Activated naive CD8-positive, alpha-beta T cell treated with anti-CD3 and anti-CD28 coated beads, Interleukin-2, amount 10 ng/mL, durations not matched to agents 7 days and 5 days (primary cell): Measurements from ENCODE around the gene KCNE2. TPM values are rescaled to one million over a fixed set of nuclear protein-coding genes. Genes with fewer than 3 reads are reported as not detected.
"Not testable (repeated sequence)": the region's sequence is repeated elsewhere in the genome, so short reads cannot be mapped to it uniquely, and the experiment has no call there.

Experiments
- ATAC-seq: fragments of 150-1000 bp; cut with Tn5 transposase; one replicate; pipeline ENCODE4 v1.10.0; 2021; ENCODE audit warnings: low read depth, moderate library complexity
- POLR2A ChIA-PET: fragments of 350-600 bp; sonication (Branson Sonifier 250); formaldehyde crosslinking; loops from one replicate; lab custom pipeline; 2021; ENCODE audit warnings: antibody characterized with exemption; lab: Charles Lee
- DNase-seq: peaks from one replicate; pipeline ENCODE4 v3.0.0; 2021
- H3K27ac Mint-ChIP-seq: one replicate; pipeline ENCODE4 v1.8.0; 2022; ENCODE audit warnings: mild to moderate bottlenecking, mixed read lengths
- H3K27me3 Mint-ChIP-seq: one replicate; pipeline ENCODE4 v1.8.0; 2022; ENCODE audit warnings: mild to moderate bottlenecking, moderate library complexity, mixed read lengths
- H3K36me3 Mint-ChIP-seq: one replicate; pipeline ENCODE4 v1.8.0; 2021; ENCODE audit warnings: mild to moderate bottlenecking, mixed read lengths
- H3K4me1 Mint-ChIP-seq: one replicate; pipeline ENCODE4 v1.8.0; 2021; ENCODE audit warnings: mixed read lengths
- H3K4me3 Mint-ChIP-seq: one replicate; pipeline ENCODE4 v1.8.0; 2022; ENCODE audit warnings: mild to moderate bottlenecking, moderate library complexity, mixed read lengths
- H3K9me3 Mint-ChIP-seq: one replicate; pipeline ENCODE4 v1.8.0; 2021; ENCODE audit warnings: mixed read lengths
- total RNA-seq, 2 experiments: library from RNA; stranded (reverse); gene quantifications; one replicate each; pipeline ENCODE4 v1.2.3, GENCODE V29; 2021

KCNE2 gene
- total RNA-seq, 2 experiments from 2014 or later, result not detected

GRCh38 chr21:34400522-34400921 is 36.7 kb downstream of the KCNE2 start:
- ATAC-seq, H3K4me1 Mint-ChIP-seq, DNase-seq, H3K36me3 Mint-ChIP-seq, H3K27me3 Mint-ChIP-seq, H3K4me3 Mint-ChIP-seq, H3K27ac Mint-ChIP-seq, POLR2A ChIA-PET, H3K9me3 Mint-ChIP-seq: not testable (repeated sequence)

DNA sequence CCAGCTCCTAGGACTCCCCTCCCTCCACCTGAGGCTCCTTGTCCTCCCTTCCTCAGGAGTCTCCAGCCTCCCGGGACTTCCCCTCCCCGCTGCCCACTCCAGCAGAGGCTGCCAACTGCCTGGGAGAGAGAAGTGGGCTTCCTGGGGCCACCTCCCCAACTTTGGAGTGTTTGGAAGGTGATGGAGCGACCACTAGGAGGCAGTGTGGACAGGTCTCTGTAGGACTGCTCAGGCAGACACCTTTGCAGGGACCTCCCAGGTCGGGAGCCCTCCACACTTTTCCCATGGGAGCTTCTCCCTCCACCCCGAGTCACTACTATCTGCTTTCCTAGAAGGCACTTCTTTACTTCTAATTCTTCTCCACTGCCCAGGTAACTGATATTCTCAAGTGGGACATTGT is 40.9 kb downstream of the KCNE2 start:
- ATAC-seq, POLR2A ChIA-PET, H3K9me3 Mint-ChIP-seq, H3K27me3 Mint-ChIP-seq, H3K4me1 Mint-ChIP-seq, H3K27ac Mint-ChIP-seq, DNase-seq, H3K36me3 Mint-ChIP-seq, H3K4me3 Mint-ChIP-seq: not testable (repeated sequence)

GRCh38 chr21:34405686-34406085 is 41.9 kb downstream of the KCNE2 start:
- H3K4me1 Mint-ChIP-seq, H3K27me3 Mint-ChIP-seq, H3K4me3 Mint-ChIP-seq, H3K9me3 Mint-ChIP-seq, DNase-seq, ATAC-seq, H3K36me3 Mint-ChIP-seq, H3K27ac Mint-ChIP-seq, POLR2A ChIA-PET: not testable (repeated sequence)

DNA sequence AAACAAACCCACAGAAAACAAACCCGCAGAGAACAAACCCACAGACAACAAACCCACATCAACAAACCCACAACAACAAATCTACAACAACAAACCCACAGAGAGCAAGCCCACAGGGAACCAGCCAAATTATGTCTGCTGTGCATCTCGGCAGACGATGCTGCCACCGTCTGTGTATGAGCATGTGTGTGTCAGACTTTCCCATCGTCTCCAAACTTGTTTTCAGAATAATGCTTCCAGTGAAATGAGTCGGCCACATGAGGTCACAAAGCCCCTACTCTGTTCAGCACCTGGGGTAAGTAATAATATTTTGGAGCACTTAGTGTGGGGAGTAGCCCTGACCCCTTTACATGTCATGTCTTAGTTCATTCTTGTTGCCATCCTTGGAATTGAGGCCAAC is 42.3 kb downstream of the KCNE2 start:
- H3K27me3 Mint-ChIP-seq, H3K9me3 Mint-ChIP-seq, H3K4me1 Mint-ChIP-seq, H3K36me3 Mint-ChIP-seq, DNase-seq, H3K4me3 Mint-ChIP-seq, H3K27ac Mint-ChIP-seq, ATAC-seq, POLR2A ChIA-PET: not testable (repeated sequence)

DNA sequence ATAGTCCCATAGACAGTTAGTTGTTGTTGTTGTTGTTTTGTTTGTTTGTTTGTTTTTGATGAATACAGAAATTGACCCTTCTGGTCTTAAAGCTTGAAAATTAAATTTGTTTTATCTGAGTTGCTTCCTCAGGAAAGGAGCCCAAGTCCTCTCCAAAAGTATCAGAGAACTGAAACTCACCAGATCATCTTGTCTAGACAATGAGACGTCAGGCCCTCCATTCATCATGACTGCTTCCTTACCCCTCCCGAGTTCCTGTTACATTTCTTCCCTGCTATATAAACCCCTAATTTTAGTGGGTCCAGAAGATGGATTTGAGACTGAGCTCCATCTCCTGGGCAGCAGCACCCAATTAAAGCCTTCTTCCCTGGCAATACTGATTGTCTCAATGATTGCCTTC is 42.9 kb downstream of the KCNE2 start:
- ATAC-seq, H3K4me1 Mint-ChIP-seq, POLR2A ChIA-PET, H3K36me3 Mint-ChIP-seq, H3K27me3 Mint-ChIP-seq, H3K27ac Mint-ChIP-seq, H3K9me3 Mint-ChIP-seq, DNase-seq, H3K4me3 Mint-ChIP-seq: not testable (repeated sequence)

GRCh38 chr21:34407294-34407693 is 43.5 kb downstream of the KCNE2 start:
- H3K27me3 Mint-ChIP-seq, POLR2A ChIA-PET, H3K27ac Mint-ChIP-seq, DNase-seq, H3K9me3 Mint-ChIP-seq, H3K36me3 Mint-ChIP-seq, H3K4me1 Mint-ChIP-seq, H3K4me3 Mint-ChIP-seq, ATAC-seq: not testable (repeated sequence)

DNA sequence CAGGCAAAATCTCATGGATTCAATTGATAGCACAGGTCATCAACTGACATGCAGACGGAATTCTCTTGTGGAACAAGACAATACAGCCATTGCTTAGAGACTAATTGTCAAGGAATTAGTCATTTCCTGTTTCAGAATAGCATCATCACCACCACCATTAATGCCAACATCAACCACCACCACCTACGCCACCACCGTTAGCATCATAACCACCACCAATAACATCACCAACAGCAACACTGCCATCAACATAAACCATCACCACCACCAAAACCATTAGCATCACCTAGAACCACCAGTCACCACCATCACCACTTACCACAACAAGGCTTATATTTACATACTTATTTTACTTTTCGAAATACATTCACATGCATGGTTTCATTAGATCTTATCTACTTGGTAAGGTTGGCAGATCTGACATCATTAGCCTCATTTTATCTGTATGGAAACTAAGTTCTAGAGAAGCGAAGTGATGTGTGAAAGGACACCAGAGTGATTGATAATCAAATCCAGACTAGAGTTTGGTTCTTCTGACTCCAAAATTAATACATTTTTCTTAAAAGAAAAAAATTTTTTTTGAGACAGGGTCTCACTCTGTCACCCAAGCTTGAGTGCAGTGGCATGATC is 53.8 kb downstream of the KCNE2 start:
- POLR2A ChIA-PET, H3K9me3 Mint-ChIP-seq, H3K4me1 Mint-ChIP-seq, H3K4me3 Mint-ChIP-seq, H3K36me3 Mint-ChIP-seq, H3K27ac Mint-ChIP-seq, DNase-seq, ATAC-seq, H3K27me3 Mint-ChIP-seq: not testable (repeated sequence)

Other genes with a start within 250 kb of the KCNE2 start
- 10 to 100 TPM; 13.0 to 19.8 TPM for gene SMIM11, start 11.5 kb downstream of the KCNE2 start, total RNA-seq
- gene SMIM34, start 59.9 kb downstream of the KCNE2 start, total RNA-seq, result not detected
- under 1 TPM in 1 of 2 experiments, not detected in 1; 0.33 TPM for gene KCNE1, start 148.2 kb downstream of the KCNE2 start, total RNA-seq